K562 treated with DMSO at 1 percent for 4 hours (cell line): ENCODE measurements around the gene ARHGAP33. TPM values are rescaled to one million over a fixed set of nuclear protein-coding genes. Genes with fewer than 3 reads are reported as not detected.

ENCODE experiments used
- total RNA-seq: library from RNA; unstranded; fragments of 300-600 nt; gene quantifications from 2 replicates; pipeline ENCODE4 v1.2.3, GENCODE V29; 2022; ENCODE audit not compliant: insufficient read depth

ARHGAP33 gene
- total RNA-seq, result 1.3 and 3.2 TPM in 2 replicates

GRCh38 chr19:35775298-35776101 is at the start of gene ARHGAP33:
Gene ARHGAP33 (plus strand): TSS chr19:35775564. CDS start chr19:35775659, 95 bp downstream.

GRCh38 chr19:35742121-35742724 is 33.1 kb upstream of the ARHGAP33 start, which contains the start of gene IGFLR1:
Gene IGFLR1 (minus strand): TSS chr19:35742452. CDS start chr19:35741180, 1,272 bp downstream.

GRCh38 chr19:35745328-35746086 is 29.9 kb upstream of the ARHGAP33 start, which contains the start of the genes PSENEN and U2AF1L4:
Gene PSENEN (plus strand): TSS chr19:35745651. CDS start chr19:35745931, 280 bp downstream.
Gene U2AF1L4 (minus strand): TSS chr19:35745418. CDS start chr19:35745391, 27 bp downstream.

GRCh38 chr19:35748106-35749020 is 27.0 kb upstream of the ARHGAP33 start, which contains the start of gene LIN37:
Gene LIN37 (plus strand): TSS chr19:35748576. CDS start chr19:35748725, 149 bp downstream.

GRCh38 chr19:35756377-35757230 is 18.8 kb upstream of the ARHGAP33 start, which contains the start of gene HSPB6:
Gene HSPB6 (minus strand): TSS chr19:35757029. CDS start chr19:35757008, 21 bp downstream.

GRCh38 chr19:35757749-35758608 is 17.4 kb upstream of the ARHGAP33 start, which contains the start of gene PROSER3:
Gene PROSER3 (plus strand): TSS chr19:35758176. CDS start chr19:35758216, 40 bp downstream.

GRCh38 chr19:35812220-35813042 is 37.1 kb downstream of the ARHGAP33 start, which contains the start of gene PRODH2:
Gene PRODH2 (minus strand): TSS chr19:35812845. CDS start chr19:35812805, 40 bp downstream.

Other genes starting within 250 kb of the ARHGAP33 start
- gene SBSN, start 247.3 kb upstream of the ARHGAP33 start, total RNA-seq, result not detected in 2 replicates
- not detected in 2 replicates for gene GAPDHS, start 242.1 kb upstream of the ARHGAP33 start, total RNA-seq
- gene TMEM147, start 229.9 kb upstream of the ARHGAP33 start, total RNA-seq, result 120 and 136 TPM in 2 replicates
- not detected in 2 replicates for gene ATP4A, start 211.9 kb upstream of the ARHGAP33 start, total RNA-seq
- not detected in 2 replicates for gene PMIS2, start 189.4 kb upstream of the ARHGAP33 start, total RNA-seq
- 21.1 and 22.2 TPM in 2 replicates for gene HAUS5, start 162.8 kb upstream of the ARHGAP33 start, total RNA-seq
- 186 and 211 TPM in 2 replicates for gene RBM42, start 146.5 kb upstream of the ARHGAP33 start, total RNA-seq
- not detected in 2 replicates for gene ETV2, start 133.8 kb upstream of the ARHGAP33 start, total RNA-seq
- 1,092 TPM in 2 replicates for gene COX6B1, start 127.2 kb upstream of the ARHGAP33 start, total RNA-seq
- gene UPK1A, start 109.0 kb upstream of the ARHGAP33 start, total RNA-seq, result not detected in 2 replicates
- gene ZBTB32, start 71.0 kb upstream of the ARHGAP33 start, total RNA-seq, result not detected in 2 replicates
- gene KMT2B, start 57.6 kb upstream of the ARHGAP33 start, total RNA-seq, result 21.9 and 25.7 TPM in 2 replicates
- gene IGFLR1, start 33.1 kb upstream of the ARHGAP33 start, total RNA-seq, result 6.4 and 16.4 TPM in 2 replicates
- gene U2AF1L4, start 30.1 kb upstream of the ARHGAP33 start, total RNA-seq, result 4.8 and 6.9 TPM in 2 replicates
- 34.5 and 42.2 TPM in 2 replicates for gene PSENEN, start 29.9 kb upstream of the ARHGAP33 start, total RNA-seq
- gene LIN37, start 27.0 kb upstream of the ARHGAP33 start, total RNA-seq, result 12.4 and 14.7 TPM in 2 replicates
- gene HSPB6, start 18.5 kb upstream of the ARHGAP33 start, total RNA-seq, result 0.99 and 1.4 TPM in 2 replicates
- gene PROSER3, start 17.4 kb upstream of the ARHGAP33 start, total RNA-seq, result 12.2 and 14.9 TPM in 2 replicates
- not detected in 2 replicates for gene PRODH2, start 37.3 kb downstream of the ARHGAP33 start, total RNA-seq
- gene NPHS1, start 76.9 kb downstream of the ARHGAP33 start, total RNA-seq, result 1.1 and 3.5 TPM in 2 replicates
- not detected in 2 replicates for gene KIRREL2, start 81.3 kb downstream of the ARHGAP33 start, total RNA-seq
- 5.0 and 7.4 TPM in 2 replicates for gene APLP1, start 93.0 kb downstream of the ARHGAP33 start, total RNA-seq
- gene NFKBID, start 125.0 kb downstream of the ARHGAP33 start, total RNA-seq, result 4.9 and 8.8 TPM in 2 replicates
- gene HCST, start 127.0 kb downstream of the ARHGAP33 start, total RNA-seq, result not detected in 2 replicates
- gene TYROBP, start 132.7 kb downstream of the ARHGAP33 start, total RNA-seq, result 24.4 and 27.1 TPM in 2 replicates
- gene LRFN3, start 160.8 kb downstream of the ARHGAP33 start, total RNA-seq, result 0.24 TPM in 1 of 2 replicates, not detected in the other
- gene SDHAF1, start 219.6 kb downstream of the ARHGAP33 start, total RNA-seq, result 44.2 and 61.7 TPM in 2 replicates
- gene SYNE4, start 233.2 kb downstream of the ARHGAP33 start, total RNA-seq, result not detected in 2 replicates
- gene ALKBH6, start 238.6 kb downstream of the ARHGAP33 start, total RNA-seq, result 30.1 TPM in 2 replicates